GM21737 (cell line): ENCODE results near the gene QSER1.
"Not testable (repeated sequence)": the region's sequence is repeated elsewhere in the genome, so short reads cannot be mapped to it uniquely, and the experiment has no call there.

Experiments used
- ATAC-seq: cut with Tn5 transposase; IDR thresholded peaks from one replicate; pipeline ENCODE4 v1.9.1; 2021; ENCODE audit warnings: mild to moderate bottlenecking, moderate library complexity; ENCODE audit not compliant: unreplicated experiment

The QSER1 gene

GRCh38 chr11:32932196-32932595 lies 39.6 kb downstream of the QSER1 start:
- no peak for ATAC-seq

DNA sequence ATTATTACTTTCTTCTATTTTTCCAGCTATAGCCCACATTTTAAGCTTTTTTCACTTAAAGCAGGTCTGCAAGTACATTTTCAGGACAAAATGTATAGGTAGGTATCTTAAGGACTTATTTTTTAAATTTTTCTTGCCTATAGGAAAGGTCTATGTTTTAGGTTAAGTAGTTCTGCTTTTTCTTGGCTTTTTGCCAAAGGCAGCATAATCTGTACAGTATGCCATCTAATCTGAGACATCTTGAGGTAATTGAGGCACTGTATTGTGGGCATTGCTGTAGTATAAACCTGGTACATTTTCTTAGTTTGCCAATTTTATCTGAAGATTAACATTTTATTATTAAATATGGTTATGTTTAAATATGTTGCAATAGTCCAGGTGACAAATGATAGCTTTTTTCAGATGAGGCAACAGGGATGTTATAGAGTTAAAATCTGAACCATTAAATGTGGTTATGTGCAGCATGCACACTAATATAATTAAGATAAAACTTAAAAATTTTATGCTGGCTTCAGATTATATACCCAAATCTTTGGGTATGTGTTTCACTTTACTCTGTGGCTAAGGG lies 42.9 kb downstream of the QSER1 start:
- no peak for ATAC-seq

- not testable (repeated sequence) for ATAC-seq
Observed at GRCh38 chr11:32936178-32936577, 43.6 kb downstream of the QSER1 start.

DNA sequence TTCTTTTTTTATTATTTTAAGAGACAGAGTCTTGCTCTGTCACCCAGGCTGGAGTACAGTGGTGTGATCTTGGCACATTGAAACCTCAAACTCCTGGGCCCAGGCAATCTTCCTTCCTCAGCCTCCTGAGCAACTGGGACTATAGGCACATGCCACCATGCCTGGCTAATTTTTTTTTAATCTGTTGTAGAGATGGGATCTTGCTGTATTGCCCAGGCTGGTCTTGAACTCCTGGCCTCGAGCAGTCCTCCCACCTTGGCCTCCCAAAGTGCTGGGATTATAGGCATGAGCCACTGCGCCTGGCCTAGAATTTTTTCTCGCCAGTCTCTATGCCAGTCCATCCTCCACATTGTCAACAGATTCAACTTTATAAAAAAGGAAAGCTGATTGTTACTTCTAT lies 44.7 kb downstream of the QSER1 start:
- not testable (repeated sequence) for ATAC-seq

- no peak for ATAC-seq
Observed at GRCh38 chr11:32939046-32939445, 46.4 kb downstream of the QSER1 start.

GRCh38 chr11:32939866-32940265 lies 47.3 kb downstream of the QSER1 start:
- no peak for ATAC-seq

DNA sequence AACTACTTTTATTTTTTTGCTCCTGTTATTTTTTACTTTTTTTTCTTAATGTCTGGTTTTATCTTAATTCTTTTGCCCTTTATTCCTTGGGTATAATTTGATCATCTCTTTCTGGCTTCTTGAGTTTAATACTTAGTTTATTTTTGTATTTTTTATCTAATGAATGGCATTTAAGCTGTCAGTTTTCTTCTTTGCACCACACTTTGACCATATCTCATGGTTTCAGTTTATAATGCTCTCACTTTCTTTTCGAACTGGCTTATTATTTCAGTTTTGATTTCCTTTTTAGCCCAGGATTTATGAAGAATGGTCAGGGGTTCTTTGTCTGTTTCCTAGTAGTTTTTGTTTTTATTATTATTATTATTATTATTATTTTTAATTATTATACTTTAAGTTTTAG lies 48.3 kb downstream of the QSER1 start:
- peak; percentile 49 for ATAC-seq

DNA sequence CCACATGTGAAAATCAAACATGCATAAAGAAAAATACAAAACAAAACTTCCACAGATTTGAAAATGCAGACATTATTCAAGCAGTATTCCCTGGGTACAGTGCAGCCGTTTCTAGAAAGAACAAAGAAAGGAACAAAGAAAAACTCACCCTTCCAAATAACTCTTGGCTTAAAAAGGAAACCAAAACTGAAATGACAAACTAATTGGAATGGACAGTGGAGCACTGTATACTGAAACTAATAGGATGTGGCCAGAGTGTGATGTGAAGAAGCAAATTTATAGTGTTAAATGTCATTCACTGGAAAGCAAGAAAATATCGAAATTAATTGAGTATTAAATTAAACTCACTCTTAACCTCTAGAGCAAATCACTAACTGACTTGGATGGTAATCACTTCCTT lies 55.4 kb downstream of the QSER1 start:
- ATAC-seq = no peak

- no peak for ATAC-seq
Observed at GRCh38 chr11:32949739-32950138, 57.1 kb downstream of the QSER1 start.

GRCh38 chr11:32952421-32952820 lies 59.8 kb downstream of the QSER1 start:
- ATAC-seq = no peak

DNA sequence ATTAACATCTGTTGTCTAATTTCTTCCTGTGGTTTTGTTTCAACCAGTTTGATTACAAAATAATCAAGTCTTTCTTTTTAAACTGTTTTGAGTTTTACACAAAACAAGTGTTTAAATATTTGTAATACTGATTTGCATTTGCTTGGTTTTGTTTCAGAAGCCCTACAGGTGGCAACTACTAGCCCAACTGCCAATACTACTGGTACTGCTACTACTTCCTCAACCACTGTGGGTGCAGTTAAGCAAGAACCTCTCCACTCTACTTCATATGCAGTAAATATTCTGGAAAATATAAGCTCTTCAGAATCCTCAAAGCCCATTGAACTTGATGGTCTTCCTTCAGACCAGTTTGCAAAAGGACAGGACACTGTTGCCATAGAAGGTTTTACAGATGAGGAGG lies 61.1 kb downstream of the QSER1 start:
- ATAC-seq = no peak

DNA sequence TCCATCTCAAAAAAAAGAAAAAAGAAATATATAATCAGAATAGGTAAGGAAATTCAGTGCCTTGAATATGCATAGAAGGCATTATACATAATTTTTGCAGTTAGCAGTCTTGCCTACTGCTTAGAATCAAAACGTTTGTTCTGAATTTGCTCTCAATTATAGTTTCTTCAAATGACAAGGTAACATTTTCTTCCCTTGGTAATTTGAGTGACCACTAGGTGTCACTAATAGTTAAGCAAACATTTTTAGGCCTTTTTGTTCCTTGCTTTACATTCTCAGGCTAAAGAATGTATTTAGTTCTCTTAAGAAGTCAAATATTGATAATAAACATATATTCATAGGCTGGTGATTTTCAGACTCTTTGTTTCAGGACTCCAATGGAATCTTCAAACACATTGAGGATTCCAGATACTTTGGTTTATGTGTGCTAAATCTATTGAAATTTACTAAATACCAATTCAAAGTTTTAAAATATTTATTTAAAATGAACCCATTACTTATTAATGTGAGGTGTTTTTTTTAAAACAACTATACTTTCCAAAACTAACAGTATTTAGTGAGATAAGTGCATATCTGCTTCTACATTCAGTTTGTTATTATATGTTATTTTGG lies 68.0 kb downstream of the QSER1 start:
- ATAC-seq = no peak

GRCh38 chr11:32962016-32962415 lies 69.4 kb downstream of the QSER1 start:
- no peak for ATAC-seq

- ATAC-seq = no peak
Observed at GRCh38 chr11:32963721-32964120, 71.1 kb downstream of the QSER1 start.

- no peak for ATAC-seq
Observed at GRCh38 chr11:32968541-32968940, 75.9 kb downstream of the QSER1 start.

GRCh38 chr11:32972233-32972632 lies 79.6 kb downstream of the QSER1 start:
- not testable (repeated sequence) for ATAC-seq

DNA sequence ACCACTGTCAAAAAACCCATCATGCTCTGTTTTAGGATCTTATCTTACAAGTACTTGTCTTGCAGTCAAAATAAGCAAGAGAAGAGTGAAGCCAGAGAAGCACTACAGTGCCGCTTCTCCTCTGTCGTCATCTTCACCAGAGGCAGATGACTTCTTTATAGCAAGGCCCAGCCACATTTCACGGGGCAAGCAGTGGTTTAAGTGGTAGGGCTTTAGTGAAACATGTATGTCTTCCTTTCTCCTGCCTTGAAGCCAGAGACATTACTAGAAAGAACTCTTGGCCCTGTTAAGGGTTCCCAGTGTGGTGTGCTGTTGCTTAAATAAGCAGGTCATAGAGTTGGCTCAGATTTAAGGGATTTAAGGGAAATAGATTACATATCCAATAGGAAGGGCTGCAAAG lies 80.2 kb downstream of the QSER1 start:
- no peak for ATAC-seq

DNA sequence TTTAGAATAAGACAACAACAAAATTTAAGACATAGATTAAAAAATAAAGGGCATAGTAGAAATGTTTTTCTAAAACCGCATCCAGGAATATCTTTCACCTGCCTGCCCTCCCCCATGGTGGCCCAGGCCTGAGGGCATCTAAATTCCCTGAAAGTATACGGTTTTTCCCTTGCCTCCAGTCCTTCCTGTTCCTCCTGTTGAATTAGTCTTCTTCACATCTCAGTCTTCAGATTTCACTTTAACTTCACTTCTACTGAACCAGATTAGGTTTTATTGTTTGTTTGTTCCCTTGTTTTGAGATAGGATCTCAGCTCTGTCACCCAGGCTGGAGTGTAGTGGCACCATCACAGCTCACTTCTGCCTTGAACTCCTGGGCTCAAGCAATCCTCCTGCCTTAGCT lies 90.0 kb downstream of the QSER1 start:
- ATAC-seq = no peak

DNA sequence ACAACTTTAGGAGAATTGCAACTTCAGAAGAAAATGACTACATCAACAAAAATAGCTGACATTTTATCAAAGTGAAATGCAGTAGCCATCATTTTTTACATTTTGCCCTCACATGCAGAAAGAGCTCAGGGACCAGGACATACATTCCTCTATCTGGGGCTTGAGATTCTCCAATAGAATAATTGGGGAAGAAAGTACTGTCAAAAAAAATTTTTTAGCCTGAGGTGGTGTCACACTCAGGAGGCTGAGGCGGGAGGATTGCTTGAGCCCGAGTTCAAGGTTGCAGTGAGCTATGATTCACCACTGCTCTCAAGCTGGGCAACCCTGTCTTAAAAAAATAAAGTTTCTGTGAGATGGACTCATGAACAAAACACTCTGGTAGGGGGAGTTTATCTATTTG lies 90.9 kb downstream of the QSER1 start:
- no peak for ATAC-seq

- ATAC-seq = no peak
Observed at GRCh38 chr11:32985600-32985999, 93.0 kb downstream of the QSER1 start.

DNA sequence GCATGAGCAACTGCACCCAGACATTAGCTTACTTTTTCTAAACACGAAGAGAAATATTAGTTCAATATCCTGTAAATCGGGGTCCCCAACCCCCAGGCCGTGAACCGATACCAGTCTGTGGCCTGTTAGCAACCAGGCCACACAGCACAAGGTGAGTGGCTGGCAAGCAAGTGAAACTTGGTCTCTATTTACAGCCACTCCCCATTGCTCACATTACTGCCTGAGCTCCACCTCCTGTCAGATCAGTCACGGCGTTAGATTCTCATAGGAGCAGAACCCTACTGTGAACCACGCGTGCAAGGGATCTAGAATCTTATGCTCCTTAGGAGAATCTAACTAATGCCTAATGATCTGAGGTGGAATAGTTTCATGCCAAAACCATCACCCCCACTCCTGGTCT lies 95.2 kb downstream of the QSER1 start:
- no peak for ATAC-seq

- no peak for ATAC-seq
Observed at GRCh38 chr11:32990481-32990880, 97.9 kb downstream of the QSER1 start.

DNA sequence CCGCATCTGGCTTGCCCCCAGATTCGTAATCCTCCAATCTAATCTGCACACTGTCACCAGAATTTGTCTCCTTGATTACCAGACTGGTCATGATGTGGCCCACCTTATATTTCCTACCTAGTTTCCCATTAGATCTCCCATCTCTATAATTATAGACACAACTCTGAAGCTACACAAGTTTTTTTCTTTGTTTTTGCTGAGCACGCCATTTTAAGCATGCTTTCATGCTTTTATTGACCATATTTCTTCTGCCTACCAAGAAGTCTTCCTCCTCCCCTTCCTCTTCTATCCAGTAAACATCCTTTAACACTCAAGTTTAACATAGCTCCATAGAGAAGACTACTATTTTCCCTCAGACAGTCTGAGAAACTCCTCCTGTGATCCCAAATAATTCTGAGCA lies 98.8 kb downstream of the QSER1 start:
- no peak for ATAC-seq
